ENCODE data around the gene LNP1. TPM values are rescaled to one million over a fixed set of nuclear protein-coding genes. Genes with fewer than 3 reads are reported as not detected.

LNP1 gene
- total and polyA plus RNA-seq, 10 of the 15 experiments (the other 5 are each of a cell fraction or from before 2014, with no cell fraction given): 2.1 to 4.2 (median 2.7) TPM

DNA sequence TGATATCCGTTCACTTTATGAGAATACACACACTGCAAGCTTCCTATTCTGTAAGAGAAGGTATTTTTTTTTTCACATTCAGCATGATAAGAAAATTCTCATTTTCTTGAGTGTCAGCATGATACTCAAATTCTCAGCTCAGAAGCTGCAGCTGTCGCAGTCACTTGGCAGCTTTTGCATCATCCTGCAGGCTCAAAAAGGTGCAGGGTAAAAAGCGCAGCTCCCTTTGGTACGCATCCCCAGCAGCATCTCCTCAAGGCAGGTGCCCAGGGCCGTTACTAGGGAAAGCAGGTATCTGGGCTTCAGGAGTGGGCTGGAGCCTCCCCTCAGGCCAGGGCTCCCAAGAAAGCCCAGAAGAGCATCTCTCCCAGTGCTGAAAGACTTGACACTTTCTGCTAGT is 22.3 kb downstream of the LNP1 start:
- no peak for TF ChIP-seq CEBPB (IDR thresholded peaks at IDR 0.05; ENCODE audit: borderline replicate concordance in 1 of 2, low read depth in 2 of 2, low read length in 2 of 2)
- TF ChIP-seq PML (IDR thresholded peaks at IDR 0.05; ENCODE audit: low read length): no peak
- no peak for TF ChIP-seq IRF3 (IDR thresholded peaks at IDR 0.05)
- no peak for TF ChIP-seq FOXM1 (IDR thresholded peaks at IDR 0.05; ENCODE audit: low read depth, low read length)
- TF ChIP-seq POU2F2 (IDR thresholded peaks at IDR 0.05; ENCODE audit: borderline replicate concordance, low read depth, low read length): no peak
- TF ChIP-seq HCFC1 (IDR thresholded peaks at IDR 0.05; ENCODE audit: low read length): no peak
- TF ChIP-seq RUNX3 (IDR thresholded peaks at IDR 0.05; ENCODE audit: low read length): no peak
- no peak for TF ChIP-seq CHD2 (IDR thresholded peaks at IDR 0.05; ENCODE audit: borderline replicate concordance, low read depth, low read length)
- BruUV-seq (replicated peaks): no TSS peak
- intact Hi-C loops (cut with micrococcal nuclease; ENCODE audit: unreplicated experiment) (no loop called here), in situ Hi-C loops (cut with MboI) (no loop called here)
- no peak for FAIRE-seq
- Histone ChIP-seq H3K4me3 (no peak overlapping the region), H3K4me2 (ENCODE audit: control insufficient read depth, insufficient read depth) (no peak overlapping the region), H3K27me3 (replicated peaks in 1 of 2; ENCODE audit: control insufficient read depth in 2 of 2, insufficient read depth in 2 of 2, low read length in 1 of 2) (no peaks in the 10 kb centered on the region), H4K20me1 (ENCODE audit: control insufficient read depth, insufficient read depth) (no peaks in the 10 kb centered on the region), H3K27ac (ENCODE audit: control insufficient read depth, insufficient read depth) (no peak overlapping the region), H3K36me3 (ENCODE audit: control insufficient read depth in 2 of 2, insufficient read depth in 2 of 2, low read length in 1 of 2) (no peaks in the 10 kb centered on the region), H3K9ac (ENCODE audit: control insufficient read depth, insufficient read depth, low read length) (no peak overlapping the region), H3K9me3 (replicated peaks; ENCODE audit: control insufficient read depth, insufficient read depth, low read length) (no peaks in the 10 kb centered on the region), H3K4me1 (ENCODE audit: control insufficient read depth, insufficient read depth, low read length) (no peaks in the 10 kb centered on the region), H3K79me2 (ENCODE audit: control insufficient read depth, insufficient read depth, low read length) (no peaks in the 10 kb centered on the region), H2AFZ (ENCODE audit: control insufficient read depth, low read depth, low read length) (no peak overlapping the region)
- DNase-seq (ENCODE audit: low read depth, low spot score): no peak
- RAD21 ChIA-PET (ENCODE audit: unreplicated experiment): no interaction called here
- CTCF ChIA-PET: no interaction called here
- SMC1A ChIA-PET (ENCODE audit: uncharacterized antibody, unreplicated experiment): interaction anchor here (1.4 kb wide), 1 partner anchor 69 kb away, joined by 3 read pairs; the partner anchor contains the start of gene TMEM45A
- 59% methylated on average over 5 of the region's 5 CpGs for WGBS (ENCODE audit: insufficient coverage, insufficient replicate concordance, low lambda C conversion rate, missing lambda C conversion rate)
- POLR2A ChIA-PET: no interaction called here
- no peak for ATAC-seq

- Histone ChIP-seq H2AFZ (ENCODE audit: control insufficient read depth, low read depth, low read length) (no peak overlapping the region), H4K20me1 (ENCODE audit: control insufficient read depth, insufficient read depth) (no peaks in the 10 kb centered on the region), H3K4me2 (ENCODE audit: control insufficient read depth, insufficient read depth) (no peak overlapping the region), H3K27ac (ENCODE audit: control insufficient read depth, insufficient read depth) (no peak overlapping the region), H3K36me3 (ENCODE audit: control insufficient read depth in 2 of 2, insufficient read depth in 2 of 2, low read length in 1 of 2) (no peaks in the 10 kb centered on the region), H3K4me3 (no peak overlapping the region), H3K4me1 (ENCODE audit: control insufficient read depth, insufficient read depth, low read length) (no peaks in the 10 kb centered on the region), H3K9ac (ENCODE audit: control insufficient read depth, insufficient read depth, low read length) (no peak overlapping the region), H3K79me2 (ENCODE audit: control insufficient read depth, insufficient read depth, low read length) (no peaks in the 10 kb centered on the region), H3K9me3 (replicated peaks; ENCODE audit: control insufficient read depth, insufficient read depth, low read length) (no peaks in the 10 kb centered on the region), H3K27me3 (replicated peaks in 1 of 2; ENCODE audit: control insufficient read depth in 2 of 2, insufficient read depth in 2 of 2, low read length in 1 of 2) (no peaks in the 10 kb centered on the region)
- CTCF ChIA-PET: no interaction called here
- POLR2A ChIA-PET: no interaction called here
- WGBS (ENCODE audit: insufficient coverage, insufficient replicate concordance, low lambda C conversion rate, missing lambda C conversion rate): 75% methylated on average over 2 of the region's 2 CpGs
- FAIRE-seq: no peak
- SMC1A ChIA-PET (ENCODE audit: uncharacterized antibody, unreplicated experiment): interaction anchor here (0.8 to 1.4 kb wide), 2 partner anchors 68 to 217 kb away, joined by 3 read pairs; partner anchors contain the start of gene TMEM45A
- ATAC-seq: no peak
- TF ChIP-seq CHD2 (IDR thresholded peaks at IDR 0.05; ENCODE audit: borderline replicate concordance, low read depth, low read length): no peak
- RAD21 ChIA-PET (ENCODE audit: unreplicated experiment): no interaction called here
- no TSS peak for BruUV-seq (replicated peaks)
- DNase-seq (ENCODE audit: low read depth, low spot score): no peak
- in situ Hi-C loops (cut with MboI): no loop called here
- intact Hi-C loops (cut with micrococcal nuclease; ENCODE audit: unreplicated experiment): no loop called here
Measured at GRCh38 chr3:100424261-100424660, 22.9 kb downstream of the LNP1 start.
